Measurements from ENCODE around the gene ARHGAP24. TPM values are rescaled to one million over a fixed set of nuclear protein-coding genes. Genes with fewer than 3 reads are reported as not detected.

The ARHGAP24 gene
- total and polyA plus RNA-seq, 2 donors (not counting 3 experiments of a cell fraction or from before 2014, with no cell fraction given) = 52.1 to 79.4 TPM

- no peak overlapping the region for H3K4me3 ChIP-seq (replicated peaks in 1 of 3; ENCODE audit: insufficient read depth in 1 of 3, low read depth in 1 of 3, low read length in 3 of 3)
- TF ChIP-seq JUN (IDR thresholded peaks at IDR 0.05; ENCODE audit: borderline replicate concordance, insufficient read depth, insufficient read length, low read depth) (no peak), FOS (IDR thresholded peaks at IDR 0.05; ENCODE audit: borderline replicate concordance, insufficient read depth, low read length) (no peak), MYC (IDR thresholded peaks at IDR 0.05; ENCODE audit: low read depth, low read length) (no peak), POLR2AphosphoS5 (IDR thresholded peaks at IDR 0.05; ENCODE audit: insufficient read depth, low read depth, low read length) (no peak), EZH2 (IDR thresholded peaks at IDR 0.05; ENCODE audit: borderline replicate concordance, low read depth, low read length, severe bottlenecking) (no peak), POLR2A (IDR thresholded peaks at IDR 0.05; ENCODE audit: low read depth, low read length) (no peak), MAX (IDR thresholded peaks at IDR 0.05; ENCODE audit: insufficient read depth, insufficient read length) (no peak), GATA2 (IDR thresholded peaks at IDR 0.05; ENCODE audit: insufficient read depth, insufficient read length, low read depth, low read length) (no peak), CTCF (IDR thresholded peaks at IDR 0.05; ENCODE audit: extremely low read depth in 1 of 2, insufficient read depth in 1 of 2, low read depth in 1 of 2, low read length in 2 of 2) (no peak)
- FAIRE-seq (no peak), DNase-seq (ENCODE audit: low read depth, low spot score) (no peak)
- CTCF ChIA-PET = interaction anchor here (1.7 kb wide), 1 partner anchor 18 kb away, joined by 5 read pairs; no protein-coding TSS in a partner anchor
- no peak overlapping the region for H3K4me2 ChIP-seq (ENCODE audit: insufficient read depth, low read length)
- H3K4me1 ChIP-seq (ENCODE audit: control insufficient read depth, extremely low read depth, insufficient read depth, low read length) = no peaks in the 10 kb centered on the region
- no peak overlapping the region for H3K27ac ChIP-seq (ENCODE audit: insufficient read depth, low read depth, low read length)
- H3K79me2 ChIP-seq (ENCODE audit: control insufficient read depth, insufficient read depth, low read length) = no peaks in the 10 kb centered on the region
- POLR2A ChIA-PET = no interaction called here
- intact Hi-C loops (cut with micrococcal nuclease) (no loop called here), dilution Hi-C loops (cut with MboI; ENCODE audit: extremely low pct_ligation_motif_present, low sequenced_read_pairs) (no loop called here)
- no TSS peak for BruUV-seq (replicated peaks)
- H3K27me3 ChIP-seq (ENCODE audit: control insufficient read depth in 2 of 2, insufficient read depth in 2 of 2, low read length in 2 of 2) = peaks cover 2 to 15% of the 10 kb centered on the region in 2 experiments
- no peaks in the 10 kb centered on the region for H3K9me1 ChIP-seq (replicated peaks; ENCODE audit: control insufficient read depth, extremely low read depth, insufficient read depth, low read length)
- no peaks in the 10 kb centered on the region for H3K36me3 ChIP-seq (ENCODE audit: control insufficient read depth in 2 of 2, extremely low read depth in 1 of 2, insufficient read depth in 2 of 2, low read length in 2 of 2)
- H3K9ac ChIP-seq (replicated peaks; ENCODE audit: extremely low read depth, insufficient read depth, low read length) = no peak overlapping the region
- H4K20me1 ChIP-seq (replicated peaks; ENCODE audit: control insufficient read depth, extremely low read depth, insufficient read depth, low read length) = no peaks in the 10 kb centered on the region
- no peak overlapping the region for H2AFZ ChIP-seq (ENCODE audit: low read depth, low read length)
- no peaks in the 10 kb centered on the region for H3K9me3 ChIP-seq (replicated peaks; ENCODE audit: control insufficient read depth, insufficient read depth, low read length)
These were observed 121.0 kb downstream of the ARHGAP24 start for GRCh38 chr4:85595796-85596559.

All from endothelial cell of umbilical vein (primary cell).